ENCODE data around the gene ARFGAP3.

The ARFGAP3 gene

GRCh38 chr22:42887523-42888507 is 30.7 kb upstream of the ARFGAP3 start:
- Histone ChIP-seq H3K4me3 (ENCODE audit: low read length, poor library complexity, severe bottlenecking) (no peak overlapping the region), H3K9ac (ENCODE audit: low read depth, low read length, poor library complexity, severe bottlenecking) (no peak overlapping the region), H3K9me3 (ENCODE audit: insufficient read depth, low read depth, low read length) (no peaks in the 10 kb centered on the region), H3K4me2 (ENCODE audit: low read depth, low read length, poor library complexity, severe bottlenecking) (no peak overlapping the region), H3F3A (ENCODE audit: low read depth) (no peaks in the 10 kb centered on the region), H3K4me1 (ENCODE audit: insufficient read depth, low read length, poor library complexity, severe bottlenecking) (no peaks in the 10 kb centered on the region), H3K36me3 (ENCODE audit: insufficient read depth, low read length) (peaks cover 93% of the 10 kb centered on the region; the same call in 1 of the 2 replicates), H3K9me2 (replicated peaks; ENCODE audit: low read depth, low read length) (no peaks in the 10 kb centered on the region), H3K27me3 (ENCODE audit: insufficient read depth, low read length, poor library complexity, severe bottlenecking) (no peaks in the 10 kb centered on the region), H3K79me2 (ENCODE audit: insufficient read depth, low read length) (no peaks in the 10 kb centered on the region), H2AFZ (ENCODE audit: low read length) (no peak overlapping the region), H4K20me1 (ENCODE audit: insufficient read depth, low read length, poor library complexity, severe bottlenecking) (no peaks in the 10 kb centered on the region)
- TF ChIP-seq CTCF (conservative IDR thresholded peaks at IDR 0.05; ENCODE audit: low read length), result no peak
- TF ChIP-seq EZH2phosphoT487 (IDR thresholded peaks at IDR 0.05; ENCODE audit: borderline replicate concordance), result no peak

GRCh38 chr22:42887120-42887519 is 30.0 kb upstream of the ARFGAP3 start:
- Histone ChIP-seq H3K9me3 (ENCODE audit: insufficient read depth, low read depth, low read length) (no peaks in the 10 kb centered on the region), H3K79me2 (ENCODE audit: insufficient read depth, low read length) (no peaks in the 10 kb centered on the region), H3K4me1 (ENCODE audit: insufficient read depth, low read length, poor library complexity, severe bottlenecking) (no peaks in the 10 kb centered on the region), H3K4me3 (ENCODE audit: low read length, poor library complexity, severe bottlenecking) (no peak overlapping the region), H3K9ac (ENCODE audit: low read depth, low read length, poor library complexity, severe bottlenecking) (no peak overlapping the region), H3F3A (ENCODE audit: low read depth) (no peaks in the 10 kb centered on the region), H3K9me2 (replicated peaks; ENCODE audit: low read depth, low read length) (no peaks in the 10 kb centered on the region), H3K27me3 (ENCODE audit: insufficient read depth, low read length, poor library complexity, severe bottlenecking) (no peaks in the 10 kb centered on the region), H2AFZ (ENCODE audit: low read length) (no peak overlapping the region), H3K36me3 (ENCODE audit: insufficient read depth, low read length) (peaks cover 94% of the 10 kb centered on the region; the same call in 1 of the 2 replicates), H3K4me2 (ENCODE audit: low read depth, low read length, poor library complexity, severe bottlenecking) (no peak overlapping the region), H4K20me1 (ENCODE audit: insufficient read depth, low read length, poor library complexity, severe bottlenecking) (no peaks in the 10 kb centered on the region)
- no peak for TF ChIP-seq CTCF (conservative IDR thresholded peaks at IDR 0.05; ENCODE audit: low read length)
- no peak for TF ChIP-seq EZH2phosphoT487 (IDR thresholded peaks at IDR 0.05; ENCODE audit: borderline replicate concordance)

GRCh38 chr22:42885446-42885845 is 28.4 kb upstream of the ARFGAP3 start:
- Histone ChIP-seq H3F3A (ENCODE audit: low read depth) (no peaks in the 10 kb centered on the region), H3K9ac (ENCODE audit: low read depth, low read length, poor library complexity, severe bottlenecking) (no peak overlapping the region), H3K36me3 (ENCODE audit: insufficient read depth, low read length) (peaks cover 95% of the 10 kb centered on the region; the same call in 1 of the 2 replicates), H3K27me3 (ENCODE audit: insufficient read depth, low read length, poor library complexity, severe bottlenecking) (no peaks in the 10 kb centered on the region), H3K4me3 (ENCODE audit: low read length, poor library complexity, severe bottlenecking) (no peak overlapping the region), H3K79me2 (ENCODE audit: insufficient read depth, low read length) (no peaks in the 10 kb centered on the region), H3K4me1 (ENCODE audit: insufficient read depth, low read length, poor library complexity, severe bottlenecking) (no peaks in the 10 kb centered on the region), H4K20me1 (ENCODE audit: insufficient read depth, low read length, poor library complexity, severe bottlenecking) (no peaks in the 10 kb centered on the region), H2AFZ (ENCODE audit: low read length) (no peak overlapping the region), H3K9me2 (replicated peaks; ENCODE audit: low read depth, low read length) (no peaks in the 10 kb centered on the region), H3K9me3 (ENCODE audit: insufficient read depth, low read depth, low read length) (no peaks in the 10 kb centered on the region), H3K4me2 (ENCODE audit: low read depth, low read length, poor library complexity, severe bottlenecking) (no peak overlapping the region)
- no peak for TF ChIP-seq EZH2phosphoT487 (IDR thresholded peaks at IDR 0.05; ENCODE audit: borderline replicate concordance)
- TF ChIP-seq CTCF (conservative IDR thresholded peaks at IDR 0.05; ENCODE audit: low read length), result no peak

Measured in Loucy (cell line).